GM19438 (cell line): ENCODE measurements around the gene IRF8.
"Not testable (repeated sequence)": the region's sequence is repeated elsewhere in the genome, so short reads cannot be mapped to it uniquely, and the experiment has no call there.

ENCODE experiments used
- ATAC-seq: cut with Tn5 transposase; IDR thresholded peaks from one replicate; pipeline ENCODE4 v1.9.1; 2021; ENCODE audit warnings: low read depth; ENCODE audit not compliant: unreplicated experiment

Gene IRF8, protein sequence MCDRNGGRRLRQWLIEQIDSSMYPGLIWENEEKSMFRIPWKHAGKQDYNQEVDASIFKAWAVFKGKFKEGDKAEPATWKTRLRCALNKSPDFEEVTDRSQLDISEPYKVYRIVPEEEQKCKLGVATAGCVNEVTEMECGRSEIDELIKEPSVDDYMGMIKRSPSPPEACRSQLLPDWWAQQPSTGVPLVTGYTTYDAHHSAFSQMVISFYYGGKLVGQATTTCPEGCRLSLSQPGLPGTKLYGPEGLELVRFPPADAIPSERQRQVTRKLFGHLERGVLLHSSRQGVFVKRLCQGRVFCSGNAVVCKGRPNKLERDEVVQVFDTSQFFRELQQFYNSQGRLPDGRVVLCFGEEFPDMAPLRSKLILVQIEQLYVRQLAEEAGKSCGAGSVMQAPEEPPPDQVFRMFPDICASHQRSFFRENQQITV

DNA sequence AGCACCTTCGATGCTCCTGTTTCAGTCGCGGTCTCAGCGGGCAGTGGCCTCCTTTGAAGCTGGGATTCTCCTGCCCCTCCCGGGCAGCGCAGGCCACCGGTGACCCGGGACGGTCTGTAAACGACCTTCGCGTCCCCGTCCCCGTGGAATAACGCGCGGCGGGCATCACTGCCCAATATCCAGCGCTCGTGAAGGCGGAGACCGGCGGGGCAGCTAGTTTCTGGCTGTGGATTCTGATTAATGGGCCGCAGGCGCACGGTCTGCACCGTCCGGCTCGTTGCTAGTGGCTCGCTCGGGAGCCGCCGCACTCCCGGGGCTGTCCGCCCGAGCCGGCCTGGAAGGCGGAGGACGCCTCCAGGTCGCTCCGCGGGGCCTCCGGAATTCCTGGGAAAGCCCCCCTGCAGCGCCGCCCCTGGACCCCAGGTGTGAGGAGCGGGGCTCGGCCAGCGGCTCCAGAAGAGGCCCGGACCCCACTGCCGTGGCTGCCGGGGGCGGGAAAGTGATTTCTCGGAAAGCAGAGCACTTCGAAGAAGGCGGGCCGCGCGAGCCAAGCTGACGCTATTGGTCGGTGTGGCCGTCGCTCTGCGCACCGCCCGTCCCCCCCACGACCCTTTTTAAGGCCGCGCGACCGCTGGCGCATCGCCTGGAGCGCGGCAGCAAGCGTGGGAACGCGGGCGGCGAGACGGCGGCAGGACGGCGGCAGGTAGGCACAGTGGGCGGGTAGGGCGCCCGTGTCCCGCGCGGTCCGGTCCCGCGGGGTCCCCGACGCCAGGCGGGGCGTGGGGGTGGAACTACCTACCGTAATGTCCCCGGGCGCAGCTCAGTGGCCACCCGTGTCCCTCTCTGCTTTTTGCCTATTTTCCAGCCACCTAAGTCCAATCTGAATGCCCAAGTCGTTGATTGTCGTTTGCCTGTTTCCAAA lies at the start of gene IRF8:
IRF8 (plus strand) TSS at position 642 of the 922 bp plus-strand sequence. CDS start 3,854 bp downstream, outside the sequence.
- no peak for ATAC-seq

DNA sequence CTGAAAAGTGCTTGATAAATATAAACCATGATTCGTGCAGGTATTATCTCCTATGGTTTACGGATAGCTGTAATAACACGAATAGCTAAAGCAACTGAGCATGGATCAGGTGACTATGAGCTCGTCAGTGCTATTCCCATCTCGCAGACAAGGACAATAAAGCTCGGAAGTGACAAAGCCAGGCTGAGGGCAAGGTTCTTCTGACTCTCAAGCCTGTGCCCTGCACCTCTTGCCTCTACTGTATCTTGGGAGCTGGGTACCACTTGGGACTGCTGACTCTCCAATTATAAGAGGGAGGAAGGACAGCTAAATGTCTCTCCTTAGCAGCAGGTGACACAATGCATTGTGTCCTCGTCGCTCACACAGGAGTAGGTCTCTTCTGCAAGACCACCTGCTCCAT lies 49.6 kb upstream of the IRF8 start:
- no peak for ATAC-seq

DNA sequence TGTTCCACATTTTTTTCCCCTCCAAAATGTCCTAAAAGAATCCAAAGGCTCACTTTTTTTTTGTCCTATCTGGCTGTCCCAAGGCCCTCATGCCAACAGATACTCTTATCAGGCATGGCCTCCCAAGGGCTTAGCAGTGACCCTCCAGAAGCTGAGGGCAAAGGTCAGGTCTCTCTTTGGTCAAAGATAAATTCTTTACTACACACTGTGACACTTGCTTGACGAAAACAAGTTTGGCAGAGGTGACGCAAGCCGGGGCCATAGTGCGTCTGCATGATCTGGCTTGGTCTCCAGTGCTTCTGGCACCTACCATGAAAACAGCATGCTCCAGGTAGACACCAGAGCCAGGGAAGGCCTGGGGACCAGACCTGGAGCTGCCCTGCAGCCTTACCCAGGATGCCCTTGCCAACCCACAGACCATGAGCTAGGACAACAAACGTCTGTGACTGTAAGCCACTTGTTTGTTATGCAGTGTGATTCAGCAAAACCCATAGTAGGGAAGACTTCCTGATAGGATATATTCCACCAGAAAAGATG lies 48.5 kb upstream of the IRF8 start:
- no peak for ATAC-seq

DNA sequence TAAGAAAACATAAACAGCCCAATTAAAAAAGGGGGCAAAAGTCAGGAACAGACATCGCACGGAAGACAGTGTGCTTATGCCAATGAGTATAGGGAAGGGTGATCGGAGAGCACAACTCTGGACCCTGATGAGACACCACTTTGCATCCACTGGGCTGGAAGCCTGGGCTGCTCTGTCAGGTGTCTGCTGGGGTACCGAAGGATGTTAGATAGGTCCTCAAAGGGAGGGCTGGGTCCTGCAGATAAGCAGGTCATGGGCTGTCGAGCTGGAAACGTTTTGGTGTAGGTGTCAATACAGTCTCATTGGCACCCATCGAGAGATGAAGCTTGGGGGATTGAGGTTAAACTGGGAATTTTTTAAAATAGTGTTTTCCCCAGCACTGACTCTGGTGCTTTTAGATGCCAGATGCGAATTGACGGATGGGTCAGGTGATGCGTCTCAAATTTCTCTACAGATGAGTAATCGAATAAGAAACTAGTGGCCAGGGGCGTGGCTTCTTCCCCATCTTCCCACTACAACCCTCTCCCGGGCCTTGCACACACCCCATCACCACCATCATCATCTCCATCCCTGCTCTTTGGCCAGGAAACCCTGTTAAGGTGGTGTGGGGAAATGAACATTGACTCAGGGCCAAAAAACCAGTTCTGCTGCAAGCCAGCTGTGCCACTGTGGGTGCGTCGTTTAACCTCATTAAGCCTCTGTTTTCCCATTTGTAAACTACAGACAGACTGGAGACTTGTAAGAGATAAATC lies 47.8 kb upstream of the IRF8 start:
- no peak for ATAC-seq

DNA sequence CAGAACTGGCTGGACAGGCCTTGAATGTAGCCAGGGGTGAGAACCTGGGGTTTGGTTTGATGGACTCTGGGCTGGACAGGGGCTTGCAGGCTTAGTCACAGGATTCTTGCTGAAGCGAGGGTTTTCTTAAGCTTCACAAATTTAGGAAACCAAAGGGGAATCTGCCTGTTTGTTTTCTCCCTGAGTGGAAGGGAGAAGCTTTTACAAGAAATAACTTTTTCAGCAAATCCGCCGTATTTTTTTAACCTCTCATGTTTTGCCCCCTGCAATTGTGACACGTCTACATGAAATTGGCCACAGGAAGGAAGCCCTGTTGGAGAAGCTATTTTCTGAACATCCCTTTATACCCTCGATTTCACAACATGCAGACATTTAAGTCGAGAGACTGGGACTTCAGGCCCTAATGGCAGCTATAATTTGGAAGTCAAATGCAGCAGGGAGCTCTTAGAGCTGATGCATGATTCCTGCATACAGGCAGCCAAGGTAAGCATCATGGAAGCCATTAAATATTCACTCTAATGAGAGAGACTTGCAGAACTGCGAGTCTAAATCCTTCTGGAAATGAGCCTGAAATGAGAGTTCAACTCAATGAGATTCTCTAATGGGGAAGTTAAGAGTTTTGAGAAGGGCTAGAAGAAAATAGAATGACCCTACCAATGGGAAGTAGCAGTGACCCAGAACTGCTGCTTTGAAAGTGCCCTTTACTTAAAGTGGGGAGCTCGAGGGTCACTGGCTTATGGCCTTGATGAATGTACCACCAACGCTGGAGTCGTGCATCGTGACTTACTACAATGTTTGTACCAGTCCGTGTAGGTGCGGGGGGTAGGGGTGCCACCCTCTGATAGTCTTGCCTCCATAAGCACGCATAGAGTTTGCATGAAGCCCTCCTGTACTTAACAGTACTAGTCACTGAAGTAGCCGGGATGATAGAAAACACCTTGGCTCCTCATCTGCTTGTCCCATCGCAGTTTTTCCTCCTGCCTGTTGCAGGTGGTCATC lies 45.1 kb upstream of the IRF8 start:
- ATAC-seq: no peak

DNA sequence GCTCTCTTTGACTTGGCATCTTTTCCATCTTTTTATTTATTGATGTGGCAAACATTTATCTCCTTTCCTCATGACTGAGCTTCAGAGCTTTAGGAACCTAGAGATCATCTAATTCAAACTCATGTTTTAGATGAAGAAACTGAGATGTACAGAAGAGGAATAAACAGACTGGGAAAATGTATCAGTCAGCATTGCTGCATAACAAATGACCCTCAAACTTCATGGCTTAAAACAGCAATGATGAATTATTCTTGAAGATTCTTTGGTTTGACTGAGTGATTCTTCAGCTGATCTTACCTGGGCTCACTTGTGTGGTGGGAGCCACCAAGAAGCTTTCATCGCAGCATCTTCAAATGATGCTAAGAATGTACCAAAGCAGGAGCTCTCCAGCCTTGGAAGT lies 44.0 kb upstream of the IRF8 start:
- ATAC-seq: no peak

DNA sequence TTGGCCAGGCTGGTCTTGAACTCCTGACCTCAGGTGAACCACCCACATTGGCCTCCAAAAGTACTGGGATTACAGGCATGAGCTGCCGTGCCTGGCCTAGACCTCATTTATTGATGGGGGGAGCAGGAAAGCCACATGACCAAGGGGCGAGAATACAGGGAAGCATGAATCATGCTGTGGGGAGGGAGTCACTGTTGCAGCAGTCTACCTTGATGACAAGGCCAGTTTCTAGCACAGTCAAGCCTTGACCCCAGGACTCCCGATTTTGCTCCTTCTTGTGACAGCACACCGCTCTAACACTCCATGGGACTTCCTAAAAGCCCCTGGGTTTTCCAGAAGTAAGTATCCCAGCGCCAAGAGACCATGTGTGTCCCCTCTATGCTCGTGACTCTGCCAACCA lies 42.9 kb upstream of the IRF8 start:
- ATAC-seq: no peak

DNA sequence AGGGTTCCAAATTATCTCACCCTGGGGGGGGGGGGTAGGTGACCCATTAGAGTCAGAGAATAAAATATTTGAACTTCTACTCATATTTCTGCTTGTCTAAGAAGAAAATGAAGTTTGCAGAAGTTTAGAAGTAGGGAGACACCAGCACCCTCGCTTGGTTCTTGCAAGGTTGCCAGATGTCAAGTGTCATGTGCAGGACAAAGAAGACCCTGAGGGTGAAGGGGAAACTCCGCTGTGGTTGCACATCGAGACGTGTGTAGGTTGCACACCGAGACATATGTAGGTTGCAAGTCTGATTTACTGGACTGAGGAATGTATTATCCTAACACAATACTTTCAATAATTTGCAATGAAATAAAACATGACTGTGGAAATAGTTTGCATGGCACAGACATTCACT lies 42.4 kb upstream of the IRF8 start:
- ATAC-seq: no peak

DNA sequence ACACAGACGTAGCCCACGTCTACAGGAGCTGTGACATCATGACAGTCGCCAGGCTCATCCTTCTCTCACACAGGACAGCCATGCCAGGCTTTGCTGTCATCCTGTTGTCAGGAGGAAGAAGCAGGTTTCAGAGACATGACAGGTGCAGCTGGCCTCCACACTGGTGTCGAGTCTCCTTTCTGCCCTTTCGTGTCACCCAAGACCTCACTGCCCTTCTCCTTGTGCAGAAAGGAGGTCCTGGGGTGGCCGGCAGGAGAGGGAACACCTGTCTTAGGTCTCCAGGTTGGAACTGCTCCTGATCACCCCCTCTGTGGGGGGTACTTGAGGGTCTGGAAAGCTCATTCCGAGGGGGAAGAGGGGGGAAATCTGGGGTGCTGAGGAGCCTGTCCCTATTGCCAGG lies 41.6 kb upstream of the IRF8 start:
- no peak for ATAC-seq

DNA sequence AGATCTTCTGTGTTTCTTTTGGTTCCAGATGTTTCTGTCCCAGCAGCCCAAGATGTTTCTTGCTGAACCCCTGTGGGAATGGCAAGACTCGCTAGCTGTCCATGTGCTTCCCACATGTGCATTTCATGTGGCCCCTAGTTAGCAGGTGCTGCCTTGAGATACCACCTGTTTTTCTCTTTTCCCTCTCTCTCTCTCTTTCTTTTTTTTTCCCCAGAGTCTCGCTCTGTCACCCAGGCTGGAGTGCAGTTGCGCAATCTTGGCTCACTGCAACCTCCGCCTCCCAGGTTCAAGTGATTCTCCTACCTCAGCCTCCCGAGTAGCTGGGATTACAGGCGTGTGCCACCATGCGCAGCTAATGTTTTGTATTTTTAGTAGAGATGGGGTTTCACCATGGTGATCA lies 40.4 kb upstream of the IRF8 start:
- not testable (repeated sequence) for ATAC-seq

DNA sequence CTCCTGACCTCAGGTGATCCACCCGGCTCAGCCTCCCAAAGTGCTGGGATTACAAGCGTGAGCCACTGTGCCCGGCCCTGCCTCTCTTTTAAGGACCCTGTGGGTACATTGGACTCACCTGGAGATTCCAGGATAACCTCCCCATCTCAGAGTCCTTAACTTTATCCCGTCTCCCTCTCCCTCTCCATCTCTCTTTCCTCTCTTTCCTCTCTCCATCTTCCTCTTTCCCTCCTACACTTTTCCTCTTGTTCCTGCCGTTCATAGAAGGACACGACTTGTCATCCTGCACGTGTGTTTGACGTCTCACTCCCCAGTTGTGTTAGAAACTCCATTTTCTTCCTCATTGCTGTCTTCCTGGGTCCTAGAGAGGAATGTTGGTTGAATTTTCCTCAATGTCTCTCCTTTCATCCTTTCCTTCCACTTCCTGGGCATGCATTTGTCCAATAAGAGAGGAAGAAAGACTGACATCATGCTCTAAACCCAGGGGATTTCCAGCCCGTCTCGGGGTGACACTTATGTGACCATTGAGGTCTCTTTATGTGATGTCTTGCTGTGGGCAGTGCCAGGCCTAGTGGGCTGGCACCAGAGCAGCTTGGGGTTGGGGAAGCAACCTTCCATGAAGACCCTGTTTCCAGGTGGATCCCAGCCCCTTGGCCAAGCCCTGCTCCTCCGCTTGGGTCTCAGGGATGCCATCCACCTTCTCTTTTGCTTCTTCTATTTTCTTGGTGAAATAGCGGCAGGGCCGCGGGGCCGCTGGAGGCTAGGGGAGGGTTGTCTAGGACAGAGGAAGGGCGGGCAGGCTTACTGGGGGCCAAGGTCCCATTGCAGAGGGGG lies 39.8 kb upstream of the IRF8 start:
- ATAC-seq: no peak

DNA sequence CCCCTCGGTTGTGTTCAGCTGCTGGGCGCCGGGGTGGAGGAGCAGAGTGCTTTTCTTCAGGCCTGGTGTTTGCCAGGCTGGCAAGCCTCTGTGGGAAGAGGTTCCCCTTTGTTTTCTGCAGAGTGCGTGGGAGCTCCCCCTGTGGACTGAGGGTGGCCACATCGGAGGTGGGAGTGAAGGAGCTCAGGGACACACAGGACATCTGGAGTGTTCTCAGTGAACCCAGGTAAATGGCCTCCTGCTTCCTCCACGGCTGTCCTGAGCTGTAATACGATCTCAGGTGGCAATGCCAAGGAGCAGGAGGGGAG lies 39.2 kb upstream of the IRF8 start:
- ATAC-seq: no peak

DNA sequence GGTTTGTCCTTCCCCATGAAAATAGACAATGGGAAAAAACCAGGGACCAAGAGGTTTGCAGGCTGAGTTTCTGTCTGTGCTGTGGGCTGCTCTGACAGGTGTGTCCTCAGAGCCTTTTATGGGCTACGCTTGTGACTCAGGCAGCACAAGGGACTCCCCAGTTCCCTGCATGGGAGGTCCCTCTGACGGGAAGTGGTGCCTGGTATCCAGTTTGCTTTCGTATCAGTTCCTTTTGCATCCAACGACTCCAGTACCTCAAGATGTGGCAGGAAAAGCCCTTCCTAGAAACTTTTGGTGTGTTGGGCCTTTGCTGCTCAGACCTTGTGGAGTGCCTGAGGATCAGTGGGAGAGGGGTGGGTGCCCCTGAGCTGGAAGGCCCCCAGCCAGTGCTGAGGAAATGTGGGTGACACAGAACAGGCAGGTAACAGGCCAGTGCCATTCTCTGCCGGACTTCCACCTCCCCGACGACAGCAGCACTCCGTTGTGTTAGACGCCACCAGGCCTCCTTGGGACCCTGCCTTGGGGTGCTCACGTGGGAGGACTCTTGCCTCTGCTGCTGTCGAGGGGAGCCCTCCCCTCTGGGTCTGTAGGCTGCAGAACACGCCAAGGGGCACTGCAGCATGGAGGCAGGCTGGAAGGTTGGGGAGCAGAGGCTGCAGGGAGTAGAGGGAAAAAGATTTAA lies 38.4 kb upstream of the IRF8 start:
- ATAC-seq: no peak

DNA sequence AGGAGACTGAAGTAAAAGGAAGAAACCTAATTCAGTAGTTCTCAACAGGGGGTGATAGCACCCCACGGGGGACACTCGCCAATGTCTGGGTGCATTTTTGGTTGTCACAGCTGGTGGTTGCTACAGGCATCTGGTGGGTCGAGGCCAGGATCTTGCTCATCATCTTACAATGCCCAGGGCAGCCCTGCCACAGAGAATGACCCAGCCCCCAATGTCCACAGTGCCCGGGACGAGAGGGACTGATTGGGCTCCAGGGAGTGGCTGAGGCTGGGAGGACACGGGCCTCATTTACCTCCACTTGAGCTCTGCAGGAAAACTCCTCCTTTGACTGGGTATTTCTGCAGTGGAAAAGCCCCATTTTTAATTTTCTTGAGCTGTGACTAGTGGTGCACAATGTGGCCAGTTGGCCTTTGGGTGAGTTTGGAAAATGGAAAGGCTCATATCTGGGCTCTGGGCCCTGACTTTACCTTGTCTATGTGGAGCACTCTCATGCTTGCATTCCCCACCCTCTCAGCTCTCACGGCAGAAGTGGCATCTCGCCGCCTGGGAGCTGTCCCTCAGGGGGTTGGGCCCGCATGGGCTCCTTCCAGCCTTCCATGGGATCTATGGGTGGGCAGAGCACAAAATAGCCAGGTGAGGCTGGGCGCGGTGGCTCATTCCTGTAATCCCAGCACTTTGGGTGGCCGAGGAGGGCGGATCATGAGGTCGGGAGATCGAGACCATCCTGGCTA lies 37.7 kb upstream of the IRF8 start:
- no peak for ATAC-seq

DNA sequence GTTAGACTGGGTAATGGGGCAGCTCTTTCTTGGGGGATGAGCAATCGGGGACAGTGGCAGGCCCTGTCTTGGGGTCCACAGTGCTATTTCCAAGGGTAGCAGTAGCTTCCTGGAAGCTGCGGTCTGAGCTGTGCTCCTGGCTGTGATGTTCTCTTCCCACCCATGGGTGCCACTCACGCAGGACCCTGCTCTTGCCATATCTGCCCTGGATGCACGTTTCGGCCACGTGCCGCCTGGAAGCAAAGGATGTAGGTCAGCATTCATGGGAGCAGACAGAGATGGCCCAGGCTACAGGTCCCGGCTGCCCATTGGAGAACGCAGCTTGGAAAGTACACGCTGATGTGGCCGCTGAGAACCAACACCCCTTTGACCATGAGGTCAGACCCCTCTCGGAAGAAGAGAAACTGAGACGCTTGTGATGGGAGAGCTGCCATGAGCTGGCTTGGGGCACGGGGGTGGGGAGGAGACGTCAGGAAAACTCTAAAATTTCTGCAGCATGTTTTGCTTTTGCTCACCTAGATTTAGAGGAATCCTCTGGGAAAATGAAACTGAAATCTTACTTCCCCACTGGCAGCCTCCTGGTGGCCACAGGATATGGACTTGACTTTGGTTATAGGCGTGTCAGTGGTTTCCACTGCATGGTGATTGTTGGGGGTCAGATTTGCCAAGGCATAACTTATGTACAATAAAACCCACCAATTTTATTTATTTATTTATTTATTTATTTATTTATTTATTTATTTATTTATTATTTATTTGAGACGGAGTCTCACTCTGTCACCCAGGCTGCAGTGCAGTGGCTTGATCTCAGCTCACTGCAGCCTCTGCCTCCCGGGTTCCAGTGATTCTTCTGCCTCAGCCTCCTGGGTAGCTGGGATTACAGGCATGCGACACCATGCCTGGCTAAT lies 36.2 kb upstream of the IRF8 start:
- ATAC-seq: no peak

DNA sequence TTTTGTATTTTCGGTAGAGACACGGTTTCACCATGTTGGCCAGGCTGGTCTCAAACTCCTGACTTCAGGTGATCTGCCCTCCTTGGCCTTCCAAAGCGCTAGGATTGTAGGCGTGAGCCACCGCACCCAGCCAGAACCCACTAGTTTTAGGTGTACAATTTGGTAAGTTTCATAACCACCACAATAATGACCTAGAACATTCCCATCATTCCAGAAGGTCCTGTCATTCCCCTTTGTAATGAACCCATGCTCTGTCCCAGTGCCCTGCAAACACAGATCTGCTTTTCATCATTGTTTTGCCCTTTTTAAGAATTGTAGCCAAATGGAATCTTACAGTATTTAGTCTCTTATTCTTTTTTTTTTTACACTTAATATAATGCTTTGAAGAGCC lies 35.6 kb upstream of the IRF8 start:
- ATAC-seq: no peak

DNA sequence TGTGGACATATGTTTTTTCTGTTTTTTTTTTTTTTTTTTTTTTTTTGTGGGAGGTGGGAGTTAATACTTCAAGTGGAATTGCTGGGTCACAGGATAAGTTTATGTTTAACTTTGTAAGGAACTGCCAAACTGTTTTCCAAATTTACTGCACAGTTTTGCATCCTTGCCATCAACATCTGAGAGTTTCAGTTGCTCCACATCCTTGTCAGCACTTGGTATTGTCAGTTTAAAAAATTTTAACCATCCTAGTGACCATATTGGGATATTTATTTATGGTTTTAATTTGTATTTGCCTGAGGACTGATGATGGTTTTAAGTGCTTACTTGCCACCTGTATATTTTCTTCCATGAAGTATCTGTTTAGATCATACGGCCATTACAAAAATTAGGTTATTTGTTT lies 34.0 kb upstream of the IRF8 start:
- ATAC-seq: no peak
